ENCODE measurements around the gene DLD. TPM values are rescaled to one million over a fixed set of nuclear protein-coding genes. Genes with fewer than 3 reads are reported as not detected.

DLD gene
- total RNA-seq, 1 experiment from 2014 or later: 163 TPM

Other genes with a start within 250 kb of the DLD start
- gene SLC26A4, start 230.4 kb upstream of the DLD start, total RNA-seq (2014; rRNA removed; shearing (Covaris generic)): 1.4 and 6.8 TPM in 2 replicates
- gene CBLL1, start 147.0 kb upstream of the DLD start, total RNA-seq (2014; rRNA removed; shearing (Covaris generic)): 39.6 and 54.1 TPM in 2 replicates
- gene SLC26A3, start 88.0 kb upstream of the DLD start, total RNA-seq (2014; rRNA removed; shearing (Covaris generic)): not detected in 2 replicates
- 157 and 179 TPM in 2 replicates for gene LAMB1, start 112.0 kb downstream of the DLD start, total RNA-seq (2014; rRNA removed; shearing (Covaris generic))
- not detected in 2 replicates for gene LAMB4, start 239.2 kb downstream of the DLD start, total RNA-seq (2014; rRNA removed; shearing (Covaris generic))

All from Daoy (cell line).